NCI-H1105 (cell line): ENCODE measurements around the gene CAMKV.
"Not testable (repeated sequence)": the region's sequence is repeated elsewhere in the genome, so short reads cannot be mapped to it uniquely, and the experiment has no call there.

ENCODE experiments used
- DNase-seq: peaks from one replicate; lab custom pipeline; 2025; lab: John Stamatoyannopoulos, UW

The CAMKV gene

GRCh38 chr3:49855662-49856061 is 14.0 kb downstream of the CAMKV start:
- no peak for DNase-seq

- no peak for DNase-seq
These were observed 24.0 kb downstream of the CAMKV start for GRCh38 chr3:49845694-49846093.

- no peak for DNase-seq
These were observed 25.1 kb downstream of the CAMKV start for GRCh38 chr3:49844464-49845183.

GRCh38 chr3:49842843-49843517 is 26.7 kb downstream of the CAMKV start:
- DNase-seq, result no peak

- no peak for DNase-seq
These were observed 27.9 kb downstream of the CAMKV start for GRCh38 chr3:49841806-49842205.

GRCh38 chr3:49841126-49841696 is 28.5 kb downstream of the CAMKV start:
- DNase-seq, result no peak

- no peak for DNase-seq
These were observed 29.3 kb downstream of the CAMKV start for GRCh38 chr3:49840388-49840787.

- peak; percentile 30 for DNase-seq
These were observed 30.4 kb downstream of the CAMKV start for GRCh38 chr3:49839193-49839809.

GRCh38 chr3:49831341-49831740 is 38.4 kb downstream of the CAMKV start:
- no peak for DNase-seq

- DNase-seq, result no peak
These were observed 43.7 kb downstream of the CAMKV start for GRCh38 chr3:49826016-49826415.

- not testable (repeated sequence) for DNase-seq
These were observed 46.6 kb downstream of the CAMKV start for GRCh38 chr3:49823131-49823530.

GRCh38 chr3:49813497-49814174 is 56.1 kb downstream of the CAMKV start, which contains the start of gene UBA7:
UBA7 (minus strand) TSS chr3:49813953; CDS start chr3:49813787, 166 bp downstream.
- no peak for DNase-seq

- no peak for DNase-seq
These were observed 56.7 kb downstream of the CAMKV start for GRCh38 chr3:49812916-49813496.
